Heart left ventricle (tissue), 13 donors: Measurements from ENCODE around the gene CAMK2B.

Source experiments
- POLR2A ChIP-seq, 2 donors: fragments of 450-650 bp; IDR thresholded peaks; one replicate each; pipeline ENCODE4 v1.6.1; 2017; ENCODE audit warnings: antibody characterized with exemption in 2 of 2, mild to moderate bottlenecking in 2 of 2, moderate library complexity in 2 of 2
- TF ChIP-seq, protein P1 (sequence below), 12 donors: fragments of 200-600 bp; sonication (generic) in 4 of 12; IDR thresholded peaks; one replicate each; pipeline versions ENCODE4 v1.5.0 to v1.8.0; 2018 to 2022; ENCODE audit warnings: antibody characterized with exemption in 12 of 12, mild to moderate bottlenecking in 5 of 12
- donor health status: ischemic (EF 13 %, LVEDD 7.1; RV severe dilation, severe dysfunction).
- donor health status: DM: no; HTN: yes; CAD: no.
- donor health status: DM: no; HTN: no; CAD: no.
- donor health status: ischemic (EF 25% LVEDD 6.9; RV normal size, moderate dysfunction).
- donor health status: ischemic (EF 25% LVEDD 5.7; RV mildly dilated, moderate dysfunction).
- donor health status: ischemic (EF 35%, LVEDD 5.7; RV mildly dilated, moderate dysfunction).
- donor health status: nonischemic (EF 11% LVEDD 7.7; RV severe dilation, severe dysfunction).
- donor health status: DM: yes; HTN: yes; CAD: no.
- donor health status: PGD.
- donor health status: ischemic (EF 29% LVEDD 5.4; RV normal size, mild dysfunction).
- donor health status: nonischemic (EF 23%, LVEDD 6.1; RV moderate dilation, normal function).

DNA sequence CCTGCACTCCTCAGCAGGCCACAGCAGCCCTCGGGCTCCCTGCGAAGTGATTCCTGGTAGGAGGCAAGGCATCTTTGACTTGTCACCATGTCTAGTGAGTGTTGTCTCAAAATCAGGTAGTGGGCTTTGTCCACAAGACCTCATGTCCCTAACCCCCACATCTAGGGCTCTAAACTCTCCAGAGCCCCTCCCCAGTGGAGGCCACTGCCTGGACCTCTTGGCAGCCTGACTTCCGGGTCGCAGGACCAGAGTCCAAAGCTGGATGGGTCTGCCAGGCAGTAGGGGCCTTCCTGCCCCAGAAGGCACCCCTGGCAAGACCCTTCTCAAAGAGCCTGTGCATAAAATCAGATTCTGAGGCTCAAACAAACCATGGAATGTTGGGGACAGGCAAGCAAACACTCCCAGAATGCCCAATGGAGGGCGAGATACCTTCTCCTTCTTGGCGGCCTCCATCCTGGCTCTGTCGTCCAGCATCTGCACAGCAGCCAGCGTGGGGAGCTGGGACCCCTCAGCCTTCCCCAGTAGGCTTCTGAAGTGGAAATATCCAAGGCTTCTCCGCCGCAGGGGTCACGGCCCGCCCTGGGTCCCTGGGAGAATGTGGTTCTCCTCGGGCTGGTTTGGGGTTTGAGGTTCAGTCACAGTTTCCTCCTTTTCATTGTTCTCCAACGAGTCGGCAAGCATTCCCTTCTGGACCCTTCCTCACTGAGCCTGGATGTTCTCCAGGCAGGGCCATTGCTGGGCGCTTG is 136.7 kb downstream of the CAMK2B start:
- TF ChIP-seq, protein P1, sequence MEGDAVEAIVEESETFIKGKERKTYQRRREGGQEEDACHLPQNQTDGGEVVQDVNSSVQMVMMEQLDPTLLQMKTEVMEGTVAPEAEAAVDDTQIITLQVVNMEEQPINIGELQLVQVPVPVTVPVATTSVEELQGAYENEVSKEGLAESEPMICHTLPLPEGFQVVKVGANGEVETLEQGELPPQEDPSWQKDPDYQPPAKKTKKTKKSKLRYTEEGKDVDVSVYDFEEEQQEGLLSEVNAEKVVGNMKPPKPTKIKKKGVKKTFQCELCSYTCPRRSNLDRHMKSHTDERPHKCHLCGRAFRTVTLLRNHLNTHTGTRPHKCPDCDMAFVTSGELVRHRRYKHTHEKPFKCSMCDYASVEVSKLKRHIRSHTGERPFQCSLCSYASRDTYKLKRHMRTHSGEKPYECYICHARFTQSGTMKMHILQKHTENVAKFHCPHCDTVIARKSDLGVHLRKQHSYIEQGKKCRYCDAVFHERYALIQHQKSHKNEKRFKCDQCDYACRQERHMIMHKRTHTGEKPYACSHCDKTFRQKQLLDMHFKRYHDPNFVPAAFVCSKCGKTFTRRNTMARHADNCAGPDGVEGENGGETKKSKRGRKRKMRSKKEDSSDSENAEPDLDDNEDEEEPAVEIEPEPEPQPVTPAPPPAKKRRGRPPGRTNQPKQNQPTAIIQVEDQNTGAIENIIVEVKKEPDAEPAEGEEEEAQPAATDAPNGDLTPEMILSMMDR (IDR thresholded peaks at IDR 0.05): no peak
- no peak for TF ChIP-seq POLR2A (IDR thresholded peaks at IDR 0.05)
